Sigmoid colon (tissue), 7 donors: ENCODE results near the gene TBL3. TPM values are rescaled to one million over a fixed set of nuclear protein-coding genes. Genes with fewer than 3 reads are reported as not detected.

Experiments
- DNase-seq: peaks from one replicate; pipeline ENCODE4 v3.0.0-alpha.2; 2019
- H3K27ac ChIP-seq, 4 donors: fragments of 200-600 bp; sonication (generic); one replicate each; pipeline ENCODE4 v1.5.1; 2016 to 2019; ENCODE audit warnings: mild to moderate bottlenecking in 1 of 4
- H3K27me3 ChIP-seq, 3 donors: fragments of 200-600 bp; sonication (generic); one replicate each; pipeline ENCODE4 v1.5.1; 2019; ENCODE audit warnings: mild to moderate bottlenecking in 1 of 3
- H3K36me3 ChIP-seq, 4 donors: fragments of 200-600 bp; sonication (generic); one replicate each; pipeline ENCODE4 v1.5.1; 2016 to 2019
- H3K4me1 ChIP-seq, 4 donors: fragments of 200-600 bp; sonication (generic); one replicate each; pipeline ENCODE4 v1.5.1; 2017 to 2019
- H3K4me3 ChIP-seq, 4 donors: fragments of 200-600 bp; sonication (generic); one replicate each; pipeline ENCODE4 v1.5.1; 2017 to 2019; ENCODE audit warnings: mild to moderate bottlenecking in 2 of 4, moderate library complexity in 1 of 4
- H3K9me3 ChIP-seq, 4 donors: fragments of 200-600 bp in 3 of 4; sonication (generic) in 3 of 4; one replicate each; pipeline versions ENCODE4 v1.5.1 to v1.6.1; 2013 to 2019
- CTCF ChIP-seq, 4 experiments: fragments of 450-650 bp in 3 of 4; fragments of 200-600 bp in 1 of 4; IDR thresholded peaks; one replicate each; pipeline ENCODE4 v1.5.1; 2016 to 2019; ENCODE audit warnings: antibody characterized with exemption in 4 of 4, mild to moderate bottlenecking in 3 of 4, moderate library complexity in 2 of 4
- EP300 ChIP-seq, 4 donors: sonication (generic); formaldehyde crosslinking; IDR thresholded peaks; one replicate each; pipeline ENCODE4 v1.6.1; 2017; ENCODE audit warnings: antibody characterized with exemption in 4 of 4
- POLR2A ChIP-seq, 2 donors: fragments of 450-650 bp; IDR thresholded peaks; one replicate each; pipeline ENCODE4 v1.6.1; 2016; ENCODE audit warnings: antibody characterized with exemption in 2 of 2, mild to moderate bottlenecking in 2 of 2, moderate library complexity in 2 of 2
- POLR2AphosphoS5 ChIP-seq, 4 donors: sonication (generic); formaldehyde crosslinking; IDR thresholded peaks; one replicate each; pipeline ENCODE4 v1.6.1; 2017; ENCODE audit warnings: antibody characterized with exemption in 4 of 4
- WGBS, 2 donors: extraction: QIAGEN DNeasy Blood & Tissue Kit; methylation state at CpG; one replicate each; pipeline ENCODE4 v1.1.7; 2013; 5-methylcytosine and 5-hydroxymethylcytosine counted together
- intact Hi-C: fragments of 100-400 bp; cut with DNase I; formaldehyde crosslinking; loops from one replicate; pipeline ENCODE4 v1.15.1; 2023
- polyA plus RNA-seq, 3 donors: library from polyadenylated mRNA; stranded (reverse); fragments of 200-250 nt; gene quantifications; one replicate each; pipeline ENCODE4 v1.2.3, GENCODE V29; 2013
- total RNA-seq, 4 donors: library from RNA; depleted of rRNA; stranded (reverse); fragments of >200 nt; gene quantifications; one replicate each; pipeline ENCODE4 v1.1.0, GENCODE V29; 2016
- donor health status: healthy with polysubstance abuse.
- donor health status: Bipolar disorder and iron deficiency.
- donor health status: healthy.

The TBL3 gene
- total and polyA plus RNA-seq, 7 donors, result 14.3 to 37.4 (median 25.4) TPM

- Histone ChIP-seq H3K27ac (no peak within 1 kb of the TSS), H3K4me3 (no peak within 1 kb of the TSS), H3K4me1 (peaks cover 0 to 31% (median 26%) of the 10 kb centered on the region in 4 donors), H3K9me3 (no peaks in the 10 kb centered on the region), H3K27me3 (peaks cover 35 to 68% (median 62%) of the 10 kb centered on the region in 3 donors), H3K36me3 (peaks cover 28 to 38% (median 30%) of the 10 kb centered on the region in 4 donors)
- peak in 1 of 2 donors; percentile 23 for TF ChIP-seq POLR2A (IDR thresholded peaks at IDR 0.05)
- no peak for TF ChIP-seq POLR2AphosphoS5 (IDR thresholded peaks at IDR 0.05)
- DNase-seq, result no peak
- intact Hi-C loops, result no loop called here
- WGBS, 2 donors, result 6 to 27% methylated on average over 6 of the region's 6 CpGs
These were observed 9.6 kb downstream of the TBL3 start, which contains the start of gene NOXO1 for GRCh38 chr16:1981398-1981836. TSS of gene NOXO1 (minus strand) at chr16:1981469. CDS start at chr16:1981179, 290 bp downstream.

- Histone ChIP-seq H3K36me3 (peaks cover 23 to 38% (median 26%) of the 10 kb centered on the region in 4 donors), H3K27me3 (peaks cover 35 to 62% (median 56%) of the 10 kb centered on the region in 3 donors), H3K9me3 (no peaks in the 10 kb centered on the region), H3K4me3 (no peak overlapping the region), H3K4me1 (peaks cover 0 to 31% (median 26%) of the 10 kb centered on the region in 4 donors), H3K27ac (no peak overlapping the region)
- no peak for TF ChIP-seq POLR2AphosphoS5 (IDR thresholded peaks at IDR 0.05)
- TF ChIP-seq POLR2A (IDR thresholded peaks at IDR 0.05), result no peak
- no peak for TF ChIP-seq CTCF (IDR thresholded peaks at IDR 0.05)
- no peak for TF ChIP-seq EP300 (IDR thresholded peaks at IDR 0.05)
- no peak for DNase-seq
- intact Hi-C loops, result no loop called here
- WGBS, 2 donors, result 14 to 50% methylated on average over 5 of the region's 5 CpGs
These were observed 10.2 kb downstream of the TBL3 start for GRCh38 chr16:1982013-1982433.

DNA sequence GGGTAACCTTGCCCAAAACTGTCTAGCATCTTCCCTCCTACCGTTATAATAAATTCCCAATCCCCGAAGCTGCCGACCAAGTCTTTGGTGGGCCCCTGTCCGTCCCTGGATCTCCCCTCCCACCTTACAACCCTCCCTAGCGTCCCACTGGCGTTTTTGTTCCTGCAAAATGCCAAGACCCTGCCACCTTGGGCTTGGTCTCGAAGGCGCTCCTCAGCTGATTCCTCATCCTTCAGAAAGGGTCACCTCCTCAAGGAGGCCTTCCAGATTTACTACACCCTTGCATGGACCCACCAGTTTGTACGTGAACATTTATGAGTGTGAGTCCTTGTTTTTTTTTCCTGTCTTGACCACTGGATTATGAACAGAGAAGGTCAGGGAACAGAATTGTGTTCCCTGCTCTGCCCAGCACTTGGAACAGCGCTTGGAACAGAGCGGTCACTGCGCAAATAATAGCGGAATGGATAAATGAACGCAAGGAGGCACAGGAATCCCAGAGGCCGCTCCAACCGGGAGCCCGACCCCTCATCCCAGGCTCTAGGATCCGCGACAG, 11.2 kb downstream of the TBL3 start:
- Histone ChIP-seq H3K9me3 (no peaks in the 10 kb centered on the region), H3K27me3 (peaks cover 35 to 52% (median 45%) of the 10 kb centered on the region in 3 donors), H3K4me3 (peak overlapping the region; percentile 49 to 95 (median 80)), H3K36me3 (peaks cover 13 to 27% (median 15%) of the 10 kb centered on the region in 4 donors), H3K4me1 (peaks cover 0 to 31% (median 26%) of the 10 kb centered on the region in 4 donors), H3K27ac (peak overlapping the region; percentile 76 to 83 (median 81))
- no peak for TF ChIP-seq CTCF (IDR thresholded peaks at IDR 0.05)
- TF ChIP-seq EP300 (IDR thresholded peaks at IDR 0.05), result no peak
- no peak for TF ChIP-seq POLR2AphosphoS5 (IDR thresholded peaks at IDR 0.05)
- no peak for TF ChIP-seq POLR2A (IDR thresholded peaks at IDR 0.05)
- DNase-seq, result no peak
- intact Hi-C loops, result no loop called here
- 32 to 40% methylated on average over 19 of the region's 19 CpGs for WGBS, 2 donors

DNA sequence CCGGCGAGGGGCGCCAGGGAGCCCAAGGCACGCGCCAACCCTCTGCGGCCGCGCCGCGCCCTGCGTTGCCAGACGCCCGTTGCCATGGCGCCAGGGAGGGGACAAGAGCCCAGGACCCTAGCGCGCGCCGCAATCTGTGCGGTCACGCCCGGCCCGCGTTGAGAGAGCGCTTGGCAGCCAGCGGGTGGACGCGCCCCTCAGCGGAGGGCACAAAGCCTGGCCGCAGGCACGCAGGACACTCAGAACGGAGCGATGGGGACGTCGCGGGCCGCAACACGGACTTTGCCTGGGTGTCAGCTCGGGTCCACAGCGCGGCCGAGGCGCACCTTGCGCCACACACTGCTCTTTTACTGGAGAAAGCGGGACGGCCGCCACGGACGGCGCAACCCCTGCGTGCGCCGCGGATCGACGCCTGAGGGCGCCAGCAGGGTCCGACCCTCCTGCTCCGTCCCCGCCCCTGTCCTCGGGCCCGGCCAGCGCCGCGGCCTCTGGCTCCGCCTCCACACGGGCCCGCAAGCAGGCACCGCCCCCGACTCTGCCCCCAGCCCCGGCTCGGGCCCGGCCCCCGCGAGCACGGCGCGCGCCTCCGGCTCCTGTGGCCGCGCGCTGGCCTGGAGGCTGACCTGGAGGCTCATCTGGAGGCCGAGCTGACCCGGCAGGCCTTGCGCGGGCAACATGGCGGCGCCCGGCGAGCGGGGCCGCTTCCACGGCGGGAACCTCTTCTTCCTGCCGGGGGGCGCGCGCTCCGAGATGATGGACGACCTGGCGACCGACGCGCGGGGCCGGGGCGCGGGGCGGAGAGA, 11.9 kb downstream of the TBL3 start, which contains the start of gene GFER:
GFER (plus strand) TSS at position 650 of the 803 bp plus-strand sequence; CDS start at position 676, 26 bp downstream.
- 0% methylated on average over 109 of the region's 109 CpGs for WGBS, 2 donors
- peak; percentile 94 for DNase-seq
- H3K27me3 ChIP-seq, result peaks cover 30 to 50% (median 40%) of the 10 kb centered on the region in 3 donors
- H3K4me1 ChIP-seq, result peaks cover 0 to 31% (median 26%) of the 10 kb centered on the region in 4 donors
- TF ChIP-seq CTCF (IDR thresholded peaks at IDR 0.05), result no peak
- peak in 3 of 4 donors; percentile 29 to 51 (median 34) for TF ChIP-seq POLR2AphosphoS5 (IDR thresholded peaks at IDR 0.05)
- TF ChIP-seq POLR2A (IDR thresholded peaks at IDR 0.05), result no peak
- TF ChIP-seq EP300 (IDR thresholded peaks at IDR 0.05), result no peak
- no peaks in the 10 kb centered on the region for H3K9me3 ChIP-seq
- H3K36me3 ChIP-seq, result peaks cover 6 to 20% (median 10%) of the 10 kb centered on the region in 4 donors
- intact Hi-C loops, result no loop called here
- H3K27ac ChIP-seq, result peak within 1 kb of the TSS; percentile 76 to 83 (median 81)
- peak within 1 kb of the TSS; percentile 49 to 95 (median 80) for H3K4me3 ChIP-seq
